Lung (tissue), 12 donors: ENCODE data around the gene ESPN. TPM values are rescaled to one million over a fixed set of nuclear protein-coding genes. Genes with fewer than 3 reads are reported as not detected.

ENCODE experiments used
- ATAC-seq: fragments of 200-7000 bp; cut with Tn5 transposase; one replicate; pipeline ENCODE4 v1.9.1; 2020; ENCODE audit warnings: moderate number of reproducible peaks; ENCODE audit not compliant: insufficient read depth, low FRiP score
- DNase-seq, 3 donors: peaks; one replicate each; pipeline ENCODE4 v3.0.0-alpha.2; 2013 to 2017
- H3K27ac ChIP-seq, 2 donors: one replicate each; pipeline ENCODE4 v1.5.1; 2013; ENCODE audit warnings: mild to moderate bottlenecking in 2 of 2, moderate library complexity in 2 of 2, control low read depth in 1 of 2, inconsistent platforms in 1 of 2, low read depth in 1 of 2, low read length in 1 of 2
- H3K27me3 ChIP-seq, 3 donors: one replicate each; pipeline ENCODE4 v1.5.1; 2013; ENCODE audit warnings: low read length in 2 of 3; ENCODE audit not compliant: control insufficient read depth in 3 of 3, insufficient read depth in 3 of 3
- H3K36me3 ChIP-seq, 4 donors: one replicate each; pipeline ENCODE4 v1.5.1; 2013; ENCODE audit warnings: low read length in 4 of 4, mild to moderate bottlenecking in 1 of 4, moderate library complexity in 1 of 4; ENCODE audit not compliant: control insufficient read depth in 4 of 4, insufficient read depth in 4 of 4
- H3K4me1 ChIP-seq, 5 donors: one replicate each; pipeline ENCODE4 v1.5.1; 2013; ENCODE audit warnings: low read length in 5 of 5, mild to moderate bottlenecking in 2 of 5, moderate library complexity in 1 of 5; ENCODE audit not compliant: control insufficient read depth in 5 of 5, insufficient read depth in 5 of 5
- H3K4me3 ChIP-seq: one replicate; pipeline ENCODE4 v1.5.1; 2013; ENCODE audit warnings: mild to moderate bottlenecking, control low read depth, moderate library complexity
- H3K9ac ChIP-seq, 2 donors: one replicate each; pipeline ENCODE4 v1.5.1; 2013; ENCODE audit warnings: low read length in 2 of 2, control low read depth in 1 of 2; ENCODE audit not compliant: insufficient read depth in 1 of 2
- H3K9me3 ChIP-seq, 4 donors: one replicate each; pipeline ENCODE4 v1.5.1; 2013; ENCODE audit warnings: low read length in 3 of 4, mild to moderate bottlenecking in 1 of 4, moderate library complexity in 1 of 4; ENCODE audit not compliant: control insufficient read depth in 4 of 4, insufficient read depth in 3 of 4
- WGBS, 2 donors: extraction: QIAGEN DNeasy Blood & Tissue Kit; methylation state at CpG; one replicate each; pipeline ENCODE4 v1.1.7; 2013; 5-methylcytosine and 5-hydroxymethylcytosine counted together
- polyA plus RNA-seq, 2 donors: library from polyadenylated mRNA; stranded (reverse); fragments of 200-250 nt; gene quantifications; one replicate each; pipeline ENCODE4 v1.2.1, GENCODE V29; 2013
- total RNA-seq, 2 donors: library from RNA; depleted of rRNA in 1 of 2; stranded (reverse); fragments of >200 nt in 1 of 2; gene quantifications; one replicate each; pipeline ENCODE4 v1.2.1, GENCODE V29; 2014 to 2021
- TF ChIP-seq, protein P1 (sequence below): IDR thresholded peaks from 2 replicates; pipeline ENCODE4 v1.5.1; 2012; ENCODE audit warnings: mild to moderate bottlenecking; ENCODE audit errors: control extremely low read depth, extremely low read depth
- donor health status: control.
- donor health status: control.
- donor health status: Bipolar disorder and iron deficiency.
- donor health status: healthy.
- donor health status: DM: yes; HTN: yes; CAD: no.

ESPN gene
- total and polyA plus RNA-seq, 4 donors: 2.1 to 20.8 (median 7.4) TPM

DNA sequence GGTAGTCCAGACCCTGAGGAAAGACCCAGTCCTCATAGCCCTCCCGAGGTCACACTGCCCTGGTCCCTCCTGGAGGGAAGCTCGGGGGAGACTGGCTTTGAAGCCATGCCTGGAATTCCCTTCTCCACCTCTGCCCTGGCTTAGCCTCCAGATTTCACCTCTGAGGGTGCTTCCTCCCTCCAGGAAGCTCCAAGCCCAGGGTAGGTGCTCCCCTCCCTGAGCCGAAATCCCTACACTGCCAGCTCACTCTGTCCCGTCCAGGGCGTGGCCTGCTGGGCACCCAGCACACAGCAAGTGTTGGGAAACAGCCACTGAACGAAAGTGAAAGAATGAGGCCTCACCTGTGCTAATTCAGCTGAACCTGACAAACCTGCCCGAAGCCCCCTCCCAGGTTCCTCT is 47.4 kb downstream of the ESPN start:
- peak; percentile 68 for ATAC-seq
- H3K27me3 ChIP-seq: no peaks in the 10 kb centered on the region
- 72 to 77% methylated on average over 7 of the region's 7 CpGs for WGBS, 2 donors
- TF ChIP-seq, protein P1, sequence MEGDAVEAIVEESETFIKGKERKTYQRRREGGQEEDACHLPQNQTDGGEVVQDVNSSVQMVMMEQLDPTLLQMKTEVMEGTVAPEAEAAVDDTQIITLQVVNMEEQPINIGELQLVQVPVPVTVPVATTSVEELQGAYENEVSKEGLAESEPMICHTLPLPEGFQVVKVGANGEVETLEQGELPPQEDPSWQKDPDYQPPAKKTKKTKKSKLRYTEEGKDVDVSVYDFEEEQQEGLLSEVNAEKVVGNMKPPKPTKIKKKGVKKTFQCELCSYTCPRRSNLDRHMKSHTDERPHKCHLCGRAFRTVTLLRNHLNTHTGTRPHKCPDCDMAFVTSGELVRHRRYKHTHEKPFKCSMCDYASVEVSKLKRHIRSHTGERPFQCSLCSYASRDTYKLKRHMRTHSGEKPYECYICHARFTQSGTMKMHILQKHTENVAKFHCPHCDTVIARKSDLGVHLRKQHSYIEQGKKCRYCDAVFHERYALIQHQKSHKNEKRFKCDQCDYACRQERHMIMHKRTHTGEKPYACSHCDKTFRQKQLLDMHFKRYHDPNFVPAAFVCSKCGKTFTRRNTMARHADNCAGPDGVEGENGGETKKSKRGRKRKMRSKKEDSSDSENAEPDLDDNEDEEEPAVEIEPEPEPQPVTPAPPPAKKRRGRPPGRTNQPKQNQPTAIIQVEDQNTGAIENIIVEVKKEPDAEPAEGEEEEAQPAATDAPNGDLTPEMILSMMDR: no peak
- no peak overlapping the region for H3K4me3 ChIP-seq
- no peak overlapping the region for H3K9ac ChIP-seq
- H3K36me3 ChIP-seq: peaks cover 0 to 25% (median 10%) of the 10 kb centered on the region in 4 donors
- peak overlapping the region in 1 of 2 donors; percentile 85 for H3K27ac ChIP-seq
- peaks cover 0 to 2% (median 0%) of the 10 kb centered on the region in 4 donors for H3K9me3 ChIP-seq
- peaks cover 0 to 4% (median 0%) of the 10 kb centered on the region in 5 donors for H3K4me1 ChIP-seq
- DNase-seq: peak in 1 of 3 donors; percentile 36

DNA sequence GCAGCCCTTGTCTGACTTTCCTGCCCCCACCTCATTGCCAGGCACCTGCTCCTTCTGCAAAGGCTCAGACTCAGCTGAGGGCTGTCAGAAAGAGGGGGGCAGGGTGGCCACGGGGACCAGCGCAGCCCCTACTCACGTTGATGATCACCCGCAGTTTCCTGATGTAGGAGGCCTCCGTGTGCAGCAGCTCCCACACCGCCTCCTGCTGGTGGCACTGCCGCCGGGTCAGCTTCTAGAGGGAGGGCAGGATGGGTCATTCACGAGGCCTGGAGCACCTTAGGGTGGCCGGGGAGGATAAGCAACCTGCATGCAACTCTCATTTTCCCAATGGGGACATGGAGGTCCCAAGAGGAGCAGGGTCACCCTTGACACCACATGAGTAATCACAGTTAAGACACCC is 47.8 kb downstream of the ESPN start:
- Histone ChIP-seq H3K4me3 (no peak overlapping the region), H3K9ac (no peak overlapping the region), H3K4me1 (peaks cover 0 to 4% (median 0%) of the 10 kb centered on the region in 5 donors), H3K27ac (peak overlapping the region in 1 of 2 donors; percentile 85), H3K36me3 (peaks cover 0 to 25% (median 10%) of the 10 kb centered on the region in 4 donors), H3K9me3 (peaks cover 0 to 2% (median 0%) of the 10 kb centered on the region in 4 donors), H3K27me3 (no peaks in the 10 kb centered on the region)
- WGBS, 2 donors: 75 to 80% methylated on average over 10 of the region's 10 CpGs
- TF ChIP-seq, protein P1: no peak
- ATAC-seq (peak; percentile 15), DNase-seq (no peak)

DNA sequence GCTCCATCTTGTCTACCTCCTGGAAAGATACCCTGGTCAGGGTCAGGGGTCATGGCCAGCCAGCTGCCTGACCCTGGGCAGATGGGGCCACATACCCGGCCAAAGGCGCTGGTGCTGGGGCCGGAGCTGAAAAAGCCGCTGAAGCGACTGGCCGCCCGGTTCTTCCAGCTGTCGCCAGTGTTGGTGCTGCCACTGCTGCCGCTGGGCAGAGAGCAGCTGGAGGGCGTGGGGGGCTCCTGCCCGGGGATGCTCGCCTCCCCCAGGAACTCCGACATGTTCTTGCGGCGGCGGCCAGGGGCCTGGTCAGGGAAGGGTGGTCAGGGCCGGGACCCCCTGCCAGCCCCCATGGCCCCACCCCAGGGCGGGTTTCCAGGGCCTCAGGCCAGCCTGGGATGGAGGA is 48.6 kb downstream of the ESPN start:
- Histone ChIP-seq H3K27me3 (no peaks in the 10 kb centered on the region), H3K9me3 (peaks cover 0 to 2% (median 0%) of the 10 kb centered on the region in 4 donors), H3K9ac (no peak overlapping the region), H3K36me3 (peaks cover 0 to 25% (median 10%) of the 10 kb centered on the region in 4 donors), H3K4me1 (peaks cover 0 to 4% (median 0%) of the 10 kb centered on the region in 5 donors), H3K4me3 (no peak overlapping the region), H3K27ac (no peak overlapping the region)
- WGBS, 2 donors: 96 to 100% methylated on average over 18 of the region's 18 CpGs
- TF ChIP-seq, protein P1: no peak
- DNase-seq (no peak), ATAC-seq (no peak)
